Hepatocyte (in vitro differentiated cells): Measurements from ENCODE around the gene DEFB124.
"Not testable (repeated sequence)": the region's sequence is repeated elsewhere in the genome, so short reads cannot be mapped to it uniquely, and the experiment has no call there.

Experiments used
- EZH2 ChIP-seq: fragments of 200-600 bp; sonication (generic); IDR thresholded peaks from 2 replicates; pipeline ENCODE4 v1.6.1; 2016; ENCODE audit warnings: antibody characterized with exemption, mild to moderate bottlenecking, borderline replicate concordance
- TF ChIP-seq, protein P1 (sequence below): fragments of 200-600 bp; sonication (generic); IDR thresholded peaks from 2 replicates; pipeline ENCODE4 v1.5.1; 2016; ENCODE audit warnings: antibody characterized with exemption, mild to moderate bottlenecking; ENCODE audit not compliant: poor library complexity

DNA sequence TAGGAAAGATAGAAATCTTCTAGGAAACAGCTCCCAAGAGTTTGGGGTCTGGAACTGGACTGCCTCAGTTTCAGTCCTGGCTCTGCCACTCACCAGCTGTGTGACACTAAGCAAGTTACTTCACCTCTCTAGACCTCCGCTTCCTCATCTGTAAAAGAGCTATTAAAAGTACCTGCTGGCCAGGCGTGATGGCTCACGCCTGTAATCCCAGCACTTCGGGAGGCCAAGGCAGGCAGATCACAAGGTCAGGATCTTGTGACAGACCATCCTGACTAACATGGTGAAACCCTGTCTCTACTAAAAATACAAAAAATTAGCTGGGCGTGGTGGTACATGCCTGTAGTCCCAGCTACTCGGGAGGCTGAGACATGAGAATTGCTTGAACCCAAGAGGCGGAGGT, 46.3 kb upstream of the DEFB124 start:
- TF ChIP-seq, protein P1, sequence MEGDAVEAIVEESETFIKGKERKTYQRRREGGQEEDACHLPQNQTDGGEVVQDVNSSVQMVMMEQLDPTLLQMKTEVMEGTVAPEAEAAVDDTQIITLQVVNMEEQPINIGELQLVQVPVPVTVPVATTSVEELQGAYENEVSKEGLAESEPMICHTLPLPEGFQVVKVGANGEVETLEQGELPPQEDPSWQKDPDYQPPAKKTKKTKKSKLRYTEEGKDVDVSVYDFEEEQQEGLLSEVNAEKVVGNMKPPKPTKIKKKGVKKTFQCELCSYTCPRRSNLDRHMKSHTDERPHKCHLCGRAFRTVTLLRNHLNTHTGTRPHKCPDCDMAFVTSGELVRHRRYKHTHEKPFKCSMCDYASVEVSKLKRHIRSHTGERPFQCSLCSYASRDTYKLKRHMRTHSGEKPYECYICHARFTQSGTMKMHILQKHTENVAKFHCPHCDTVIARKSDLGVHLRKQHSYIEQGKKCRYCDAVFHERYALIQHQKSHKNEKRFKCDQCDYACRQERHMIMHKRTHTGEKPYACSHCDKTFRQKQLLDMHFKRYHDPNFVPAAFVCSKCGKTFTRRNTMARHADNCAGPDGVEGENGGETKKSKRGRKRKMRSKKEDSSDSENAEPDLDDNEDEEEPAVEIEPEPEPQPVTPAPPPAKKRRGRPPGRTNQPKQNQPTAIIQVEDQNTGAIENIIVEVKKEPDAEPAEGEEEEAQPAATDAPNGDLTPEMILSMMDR: not testable (repeated sequence)
- TF ChIP-seq EZH2: not testable (repeated sequence)
